HFF-Myc (cell line): ENCODE data around the gene HHIPL2.

ENCODE experiments used
- DNase-seq: peaks from one replicate; pipeline ENCODE4 v3.0.0-alpha.2; 2011; ENCODE audit warnings: low read depth; ENCODE audit errors: extremely low read depth
- H3K4me3 ChIP-seq: replicated peaks from 2 replicates; pipeline ENCODE4 v1.5.1; 2011; ENCODE audit warnings: low read depth, mild to moderate bottlenecking, control low read depth, low read length
- CTCF ChIP-seq: IDR thresholded peaks from 2 replicates; pipeline ENCODE4 v1.5.1; 2012; ENCODE audit warnings: mild to moderate bottlenecking, low read depth, low read length, control low read depth; ENCODE audit errors: missing control alignments

Gene HHIPL2

GRCh38 chr1:222557148-222557547, 9.2 kb upstream of the HHIPL2 start:
- DNase-seq, result no peak
- no peak for TF ChIP-seq CTCF
- no peak overlapping the region for H3K4me3 ChIP-seq

- TF ChIP-seq CTCF, result no peak
- H3K4me3 ChIP-seq, result no peak overlapping the region
- DNase-seq, result no peak
Measured at GRCh38 chr1:222555992-222556615, 8.2 kb upstream of the HHIPL2 start.

- DNase-seq, result no peak
- no peak for TF ChIP-seq CTCF
- H3K4me3 ChIP-seq, result no peak overlapping the region
Measured at GRCh38 chr1:222554177-222554576, 6.3 kb upstream of the HHIPL2 start.

- no peak for DNase-seq
- TF ChIP-seq CTCF, result no peak
- no peak overlapping the region for H3K4me3 ChIP-seq
Measured at GRCh38 chr1:222552882-222553281, 5.0 kb upstream of the HHIPL2 start.

GRCh38 chr1:222547260-222547614, 667 bp downstream of the HHIPL2 start:
- DNase-seq, result no peak
- TF ChIP-seq CTCF, result no peak
- H3K4me3 ChIP-seq, result no peak overlapping the region

- TF ChIP-seq CTCF, result no peak
- no peak overlapping the region for H3K4me3 ChIP-seq
- peak; percentile 35 for DNase-seq
Measured at GRCh38 chr1:222546548-222547259, 1.2 kb downstream of the HHIPL2 start.

- no peak overlapping the region for H3K4me3 ChIP-seq
- TF ChIP-seq CTCF, result no peak
- no peak for DNase-seq
Measured at GRCh38 chr1:222546091-222546490, 1.8 kb downstream of the HHIPL2 start.
